Thymus (tissue), 11 donors: ENCODE results near the gene SMPD3. TPM values are rescaled to one million over a fixed set of nuclear protein-coding genes. Genes with fewer than 3 reads are reported as not detected.

Experiments used
- DNase-seq, 9 donors: peaks; one replicate each; pipeline ENCODE4 v3.0.0-alpha.2; 2013; ENCODE audit warnings: low spot score in 9 of 9, low read depth in 6 of 9, missing footprints in 1 of 9
- H3K27ac ChIP-seq, 2 donors: one replicate each; pipeline ENCODE4 v1.5.1; 2013; ENCODE audit warnings: control low read depth in 1 of 2, low read depth in 1 of 2, low read length in 1 of 2, mild to moderate bottlenecking in 1 of 2, moderate library complexity in 1 of 2
- H3K27me3 ChIP-seq, 2 donors: one replicate each; pipeline ENCODE4 v1.5.1; 2013; ENCODE audit warnings: low read length in 1 of 2; ENCODE audit not compliant: control insufficient read depth in 2 of 2, insufficient read depth in 1 of 2
- H3K36me3 ChIP-seq, 2 donors: one replicate each; pipeline ENCODE4 v1.5.1; 2013; ENCODE audit warnings: low read length in 1 of 2, mild to moderate bottlenecking in 1 of 2, moderate library complexity in 1 of 2; ENCODE audit not compliant: control insufficient read depth in 2 of 2, insufficient read depth in 2 of 2
- H3K4me1 ChIP-seq, 2 donors: one replicate each; pipeline ENCODE4 v1.5.1; 2013; ENCODE audit warnings: low read length in 2 of 2; ENCODE audit not compliant: control insufficient read depth in 2 of 2, insufficient read depth in 2 of 2
- H3K4me3 ChIP-seq, 2 donors: one replicate each; pipeline ENCODE4 v1.5.1; 2013; ENCODE audit warnings: low read length in 2 of 2, control low read depth in 1 of 2, mild to moderate bottlenecking in 1 of 2
- H3K9me3 ChIP-seq, 2 donors: one replicate each; pipeline ENCODE4 v1.5.1; 2013; ENCODE audit warnings: low read length in 1 of 2, mild to moderate bottlenecking in 1 of 2; ENCODE audit not compliant: control insufficient read depth in 2 of 2, insufficient read depth in 1 of 2
- WGBS: extraction: QIAGEN DNeasy Blood & Tissue Kit; methylation state at CpG from one replicate; pipeline ENCODE4 v1.1.7; 2013; 5-methylcytosine and 5-hydroxymethylcytosine counted together
- polyA plus RNA-seq: library from polyadenylated mRNA; stranded (reverse); fragments of 200-250 nt; gene quantifications from one replicate; pipeline ENCODE4 v1.2.3, GENCODE V29; 2013
- total RNA-seq: library from RNA; stranded (reverse); fragments of 120-200 nt; gene quantifications from one replicate; pipeline ENCODE4 v1.2.4, GENCODE V29; 2013
- donor health status: healthy.

Gene SMPD3
- total and polyA plus RNA-seq, 2 donors: 21.8 to 120 TPM

DNA sequence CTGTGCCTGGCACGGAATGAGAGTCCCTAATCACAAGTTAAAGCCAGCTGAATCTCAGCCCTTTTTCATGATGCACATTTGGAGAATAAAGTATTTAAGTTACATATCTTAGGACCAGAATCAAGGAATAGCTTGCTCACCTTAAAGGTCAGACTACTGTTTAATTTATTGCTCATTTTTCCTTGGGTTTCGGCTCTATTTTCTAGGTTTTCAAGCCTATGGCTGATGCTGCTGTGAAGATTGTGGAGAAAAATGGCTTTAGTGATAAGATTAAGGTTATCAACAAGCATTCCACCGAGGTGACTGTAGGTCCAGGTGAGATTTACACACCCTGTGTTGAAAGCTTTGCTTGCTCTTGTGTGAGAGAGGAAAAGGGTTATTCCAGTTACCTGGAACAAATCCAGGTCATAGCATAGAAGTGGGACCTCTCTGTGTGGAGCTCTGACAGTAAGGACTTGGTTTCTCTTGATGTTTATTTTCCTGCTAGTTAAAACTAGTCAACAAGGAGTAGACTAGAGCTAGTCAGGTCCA is 119.4 kb downstream of the SMPD3 start:
- H3K4me3 ChIP-seq: no peak overlapping the region
- no peaks in the 10 kb centered on the region for H3K27me3 ChIP-seq
- H3K9me3 ChIP-seq: no peaks in the 10 kb centered on the region
- 58% methylated on average over 3 of the region's 3 CpGs for WGBS
- H3K36me3 ChIP-seq: peaks cover 44 to 76% of the 10 kb centered on the region in 2 donors
- no peak overlapping the region for H3K27ac ChIP-seq
- peaks cover 28 to 41% of the 10 kb centered on the region in 2 donors for H3K4me1 ChIP-seq
- DNase-seq: no peak

DNA sequence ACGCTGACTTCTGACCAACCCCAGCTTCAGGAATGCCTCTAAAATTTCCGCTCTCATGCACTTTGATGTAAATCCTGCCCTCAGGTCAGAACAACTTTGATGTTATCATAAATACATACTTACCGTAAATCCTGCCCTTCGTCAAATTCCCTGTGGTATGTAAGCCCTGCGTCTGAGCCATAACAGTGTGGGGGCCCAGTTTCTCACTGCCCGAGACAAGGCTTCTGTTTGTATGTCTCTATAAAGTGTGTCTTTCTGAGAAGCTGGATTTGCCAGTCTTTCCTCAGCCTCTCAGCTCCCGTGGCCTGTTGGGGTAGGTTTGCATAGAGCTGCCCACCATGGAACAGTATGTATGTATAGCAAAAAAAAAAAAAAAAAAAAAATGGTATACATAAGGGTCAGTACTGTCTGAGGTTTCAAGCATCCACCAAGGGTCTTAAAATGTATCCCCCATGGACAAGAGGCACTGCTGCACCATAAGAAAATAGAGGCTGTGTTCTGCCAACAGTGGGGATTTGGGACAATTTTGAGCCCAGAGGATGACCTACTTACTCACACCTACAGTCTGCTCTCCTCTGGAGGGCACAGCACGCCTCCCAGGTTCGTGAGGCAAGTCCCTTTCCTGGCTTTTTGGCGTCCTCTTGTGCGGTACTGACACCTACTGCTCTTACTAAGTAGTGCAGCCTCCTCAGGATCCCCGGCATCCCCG is 120.0 kb downstream of the SMPD3 start:
- no peaks in the 10 kb centered on the region for H3K27me3 ChIP-seq
- no peak overlapping the region for H3K27ac ChIP-seq
- peaks cover 44 to 73% of the 10 kb centered on the region in 2 donors for H3K36me3 ChIP-seq
- H3K9me3 ChIP-seq: no peaks in the 10 kb centered on the region
- H3K4me3 ChIP-seq: no peak overlapping the region
- DNase-seq: peak in 8 of 9 donors; percentile 67 to 91 (median 82)
- WGBS: 49% methylated on average over 13 of the region's 13 CpGs
- peaks cover 25 to 35% of the 10 kb centered on the region in 2 donors for H3K4me1 ChIP-seq

DNA sequence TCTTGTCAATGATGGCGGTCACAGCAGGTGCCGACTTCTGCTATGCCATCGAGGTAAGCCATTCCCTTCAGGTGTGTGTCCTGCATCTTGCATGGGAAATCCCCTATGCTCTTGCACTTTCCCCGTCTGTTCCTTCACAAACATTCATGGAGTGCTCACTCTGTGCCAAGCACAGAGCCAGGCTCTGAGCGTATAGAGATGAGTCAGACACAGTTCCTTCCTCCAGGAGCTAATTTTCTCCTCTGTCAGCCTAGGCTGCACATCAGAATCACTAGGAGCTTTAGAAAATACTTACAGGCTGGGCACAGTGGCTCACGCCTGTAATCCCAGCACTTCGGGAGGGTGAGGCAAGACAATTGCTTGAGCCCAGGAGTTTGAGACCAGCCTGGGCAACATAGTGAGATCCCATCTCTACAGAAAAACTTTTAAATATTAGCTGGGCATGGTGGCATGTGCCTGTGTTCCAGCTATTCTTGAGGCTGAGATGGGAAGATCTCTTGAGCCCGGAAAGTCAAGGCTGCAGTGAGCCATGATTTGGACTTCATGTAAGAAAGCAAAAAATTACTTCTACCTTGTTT is 123.4 kb downstream of the SMPD3 start:
- WGBS: 96% methylated on average over 8 of the region's 8 CpGs
- no peak for DNase-seq
- Histone ChIP-seq H3K9me3 (no peaks in the 10 kb centered on the region), H3K4me3 (no peak overlapping the region), H3K27me3 (no peaks in the 10 kb centered on the region), H3K36me3 (peaks cover 47 to 76% of the 10 kb centered on the region in 2 donors), H3K27ac (no peak overlapping the region), H3K4me1 (peaks cover 24 to 32% of the 10 kb centered on the region in 2 donors)

DNA sequence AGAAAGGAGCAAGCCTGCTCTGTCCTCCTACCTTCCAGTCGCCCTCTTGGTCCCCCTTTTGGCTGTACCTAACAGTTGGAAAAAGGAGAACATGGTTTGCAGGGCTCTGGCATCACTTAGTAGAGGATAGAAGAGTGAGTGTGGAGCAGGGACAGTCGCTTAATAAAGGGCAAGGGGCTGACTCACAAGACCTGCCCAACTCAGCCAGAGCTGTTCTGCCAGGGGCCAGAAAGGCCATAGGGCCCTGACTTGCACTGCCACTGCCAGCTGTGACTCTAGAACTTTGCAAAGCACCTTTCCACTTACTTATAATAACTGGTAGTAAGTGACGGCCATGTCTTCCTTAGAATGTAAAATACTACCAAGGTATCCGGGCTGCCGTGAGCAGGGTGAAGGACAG is 124.0 kb downstream of the SMPD3 start:
- H3K4me1 ChIP-seq: peaks cover 28 to 37% of the 10 kb centered on the region in 2 donors
- H3K36me3 ChIP-seq: peaks cover 47 to 78% of the 10 kb centered on the region in 2 donors
- no peaks in the 10 kb centered on the region for H3K9me3 ChIP-seq
- no peaks in the 10 kb centered on the region for H3K27me3 ChIP-seq
- no peak overlapping the region for H3K4me3 ChIP-seq
- DNase-seq: no peak
- 99% methylated on average over 5 of the region's 5 CpGs for WGBS
- no peak overlapping the region for H3K27ac ChIP-seq

DNA sequence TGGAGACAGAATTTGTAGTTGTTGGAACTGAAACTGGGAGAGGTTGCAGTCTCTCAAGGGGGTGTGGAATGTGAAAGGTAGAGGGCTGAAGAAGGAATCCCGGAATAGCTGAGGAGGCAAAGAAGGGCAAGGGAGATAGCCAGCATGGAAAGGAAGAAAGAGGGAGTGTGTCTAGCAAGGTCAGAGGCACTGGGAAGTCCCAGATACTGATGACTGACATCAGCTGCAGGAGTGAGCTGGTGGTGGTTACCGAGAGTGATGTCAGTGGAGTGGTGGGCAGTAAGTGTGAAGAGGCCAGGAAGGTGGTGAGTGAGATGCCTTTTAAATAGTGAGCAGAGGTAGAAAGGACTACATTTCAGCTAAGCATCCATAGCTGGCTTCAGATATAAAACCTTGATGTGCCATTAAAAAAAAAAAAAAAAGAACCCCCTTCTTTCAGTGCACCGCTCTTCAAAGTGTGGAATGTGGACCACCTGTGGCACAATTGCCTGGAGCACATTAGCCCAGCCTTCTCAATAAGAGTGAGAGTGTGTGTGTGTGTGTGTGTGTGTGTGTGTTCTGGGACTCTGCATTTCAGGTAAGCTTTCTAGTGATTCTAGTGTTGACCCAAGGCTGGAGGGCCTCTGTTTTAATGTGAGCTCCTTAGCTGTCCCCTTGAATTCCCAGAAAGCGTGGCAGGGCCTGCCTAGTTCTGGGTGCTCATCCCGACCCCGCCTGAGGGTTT is 129.0 kb downstream of the SMPD3 start:
- no peak for DNase-seq
- H3K4me3 ChIP-seq: no peak overlapping the region
- peaks cover 21 to 42% of the 10 kb centered on the region in 2 donors for H3K4me1 ChIP-seq
- WGBS: 92% methylated on average over 6 of the region's 6 CpGs
- H3K9me3 ChIP-seq: no peaks in the 10 kb centered on the region
- H3K27ac ChIP-seq: no peak overlapping the region
- peaks cover 38 to 75% of the 10 kb centered on the region in 2 donors for H3K36me3 ChIP-seq
- no peaks in the 10 kb centered on the region for H3K27me3 ChIP-seq

DNA sequence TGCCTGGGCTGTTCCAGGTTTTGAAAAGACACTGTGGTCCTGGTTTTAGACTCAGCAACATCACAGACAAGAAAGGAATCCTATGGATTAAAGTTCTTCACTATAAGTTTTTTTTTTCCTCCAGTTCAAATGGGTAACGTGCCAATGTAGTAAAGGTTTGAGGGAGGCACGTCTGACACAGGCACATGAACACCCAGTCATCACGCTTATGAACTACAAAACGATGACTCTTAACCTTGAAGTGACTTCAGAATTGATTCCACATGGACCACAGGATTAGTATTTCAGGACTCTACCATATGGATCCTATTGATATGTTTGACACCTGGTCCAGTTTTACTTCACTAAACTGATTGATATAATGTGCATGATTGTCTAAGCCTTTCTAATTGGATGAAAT is 135.2 kb downstream of the SMPD3 start:
- no peak overlapping the region for H3K4me3 ChIP-seq
- H3K4me1 ChIP-seq: peaks cover 23 to 41% of the 10 kb centered on the region in 2 donors
- H3K27me3 ChIP-seq: no peaks in the 10 kb centered on the region
- H3K9me3 ChIP-seq: no peaks in the 10 kb centered on the region
- peaks cover 30 to 57% of the 10 kb centered on the region in 2 donors for H3K36me3 ChIP-seq
- DNase-seq: no peak
- 96% methylated on average over 4 of the region's 4 CpGs for WGBS
- no peak overlapping the region for H3K27ac ChIP-seq

DNA sequence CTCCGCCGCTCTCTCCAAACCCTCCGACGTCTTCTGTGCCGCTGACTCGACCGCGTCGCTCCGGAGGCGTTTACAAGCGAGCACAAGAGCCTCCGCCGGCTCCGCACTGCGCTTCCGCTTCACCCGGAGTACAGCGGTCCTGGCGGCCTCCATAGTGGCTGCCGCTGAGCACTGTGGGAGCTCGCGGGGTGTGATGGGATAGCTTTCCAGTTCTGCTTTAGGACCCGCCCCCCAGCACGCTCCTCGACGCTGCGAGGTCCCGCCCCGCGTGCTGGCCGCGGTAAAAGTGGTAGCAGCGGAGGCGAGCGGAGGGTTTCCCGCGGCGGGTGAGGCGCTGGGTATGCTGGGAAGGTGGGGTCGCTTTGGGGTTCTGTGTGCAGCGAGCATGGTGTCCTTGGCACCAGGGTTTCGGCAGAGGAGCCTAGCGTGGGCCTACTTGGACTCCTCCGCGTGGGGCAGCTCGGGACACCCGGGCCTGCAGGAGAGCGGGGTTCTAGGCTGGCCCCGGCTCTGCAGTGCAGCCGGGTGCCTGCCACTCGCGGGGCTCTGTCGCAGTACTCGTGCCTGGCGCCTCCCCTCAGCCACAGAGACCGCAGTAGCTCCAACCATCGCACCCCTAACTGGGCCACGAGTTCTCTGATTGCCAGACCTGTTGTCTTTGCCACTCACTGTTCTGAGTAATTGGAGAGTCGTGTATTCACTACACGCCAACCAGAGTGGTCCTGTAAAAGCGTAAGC is 137.4 kb downstream of the SMPD3 start, which contains the start of the genes PRMT7 and SLC7A6OS:
TSS of gene PRMT7 (plus strand) at position 246 of the 738 bp plus-strand sequence. CDS start 4,961 bp downstream, outside the sequence.
TSS of gene SLC7A6OS (minus strand) at position 173 of the 738 bp plus-strand sequence. CDS start at position 153, 20 bp downstream.
- Histone ChIP-seq H3K27me3 (no peaks in the 10 kb centered on the region), H3K4me3 (peak within 1 kb of the TSS; percentile 75 to 99), H3K4me1 (peaks cover 23 to 36% of the 10 kb centered on the region in 2 donors), H3K9me3 (no peaks in the 10 kb centered on the region), H3K27ac (peak within 1 kb of the TSS; percentile 92 to 94), H3K36me3 (peaks cover 35 to 59% of the 10 kb centered on the region in 2 donors)
- under 1% methylated on average over 62 of the region's 62 CpGs for WGBS
- DNase-seq: peak in 8 of 9 donors; percentile 87 to 97 (median 92)

DNA sequence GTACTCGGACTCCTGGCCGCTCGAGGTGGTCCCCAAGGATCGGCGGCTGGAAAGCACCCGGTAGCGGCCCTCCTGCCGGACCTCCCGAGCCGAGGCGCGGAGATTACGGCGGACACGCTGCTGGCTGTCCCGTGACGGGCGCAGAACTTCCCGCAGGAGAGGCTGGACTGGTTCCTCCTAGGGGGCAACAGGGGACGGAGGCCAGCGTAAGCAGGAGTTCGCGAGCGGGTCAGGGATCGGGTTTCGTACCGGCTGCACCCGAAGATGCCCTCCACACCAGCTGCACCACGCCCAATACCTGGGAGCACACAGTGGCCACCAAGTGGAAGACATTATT is 137.9 kb downstream of the SMPD3 start:
- no peaks in the 10 kb centered on the region for H3K9me3 ChIP-seq
- no peaks in the 10 kb centered on the region for H3K27me3 ChIP-seq
- peak overlapping the region; percentile 75 to 99 for H3K4me3 ChIP-seq
- WGBS: under 1% methylated on average over 29 of the region's 29 CpGs
- peaks cover 37 to 59% of the 10 kb centered on the region in 2 donors for H3K36me3 ChIP-seq
- H3K4me1 ChIP-seq: peaks cover 23 to 34% of the 10 kb centered on the region in 2 donors
- H3K27ac ChIP-seq: peak overlapping the region; percentile 77 to 94
- DNase-seq: no peak
